Measurements from ENCODE around the gene TUNAR.

The TUNAR gene

DNA sequence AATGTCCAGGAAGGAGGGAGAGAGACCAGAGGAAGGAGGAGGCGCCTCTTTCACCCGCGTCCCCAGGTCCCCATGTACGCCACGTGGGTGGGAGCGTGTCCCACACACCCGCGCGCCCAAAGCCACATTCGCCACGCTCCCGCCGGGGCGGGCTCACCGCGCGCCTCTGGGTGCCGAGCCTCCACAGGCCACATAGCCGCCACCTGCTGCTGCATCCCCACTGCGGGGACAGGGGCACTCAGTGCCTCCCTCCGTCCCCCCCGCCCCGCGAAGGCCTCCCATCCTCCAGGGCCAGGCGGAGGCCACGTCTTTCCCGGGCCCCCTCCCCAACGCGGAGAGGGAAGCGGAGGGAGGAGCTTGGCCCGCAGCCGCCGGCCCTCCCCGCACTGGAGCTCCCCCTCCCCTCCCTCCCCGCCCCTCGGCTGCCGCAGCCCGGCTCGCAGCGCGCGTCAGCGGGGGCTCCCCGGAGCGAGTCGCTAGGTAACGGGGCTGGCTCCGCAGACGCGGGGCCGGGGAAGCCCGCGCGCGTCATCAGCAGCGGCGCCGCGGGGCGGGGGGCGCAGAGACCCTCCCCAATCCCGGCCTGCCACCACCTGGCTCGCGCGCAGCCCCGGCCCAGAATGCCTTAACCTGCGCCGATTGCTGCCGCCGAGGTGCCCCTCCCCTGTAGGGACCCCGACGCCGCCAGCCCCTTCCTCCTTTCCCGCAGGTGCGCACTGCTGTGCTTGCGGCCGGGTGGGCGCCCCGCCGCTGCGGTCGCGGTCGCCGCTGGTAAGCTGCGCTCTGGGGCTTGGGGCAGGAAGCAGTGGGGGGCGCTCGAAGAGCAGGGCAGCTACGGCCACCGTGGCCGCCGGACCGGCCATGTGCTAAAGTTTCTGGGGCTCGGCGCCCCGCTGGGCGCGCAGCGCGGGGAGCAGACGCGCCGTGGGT is 536 bp upstream of the TUNAR start:
- no peak for DNase-seq

DNA sequence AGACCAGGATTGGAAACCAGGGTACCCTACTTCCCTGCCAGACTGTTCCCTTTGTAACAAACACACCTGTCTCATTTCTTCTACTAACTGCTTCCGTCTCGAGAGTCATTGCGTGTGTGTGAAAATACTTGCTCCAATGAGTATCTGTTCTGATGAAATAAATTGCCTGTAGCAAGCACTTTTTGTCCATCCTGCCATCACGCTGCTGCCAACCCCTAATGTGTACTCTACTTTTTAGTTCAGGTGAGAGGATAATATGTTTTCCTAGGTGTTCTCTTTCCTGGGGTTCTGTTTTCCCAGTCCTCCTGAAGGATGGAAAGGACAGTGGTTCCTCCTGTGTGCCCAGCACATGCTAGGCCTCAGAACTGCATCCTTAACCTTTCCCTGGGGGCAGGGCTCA is 1.0 kb downstream of the TUNAR start:
- no peak for DNase-seq

DNA sequence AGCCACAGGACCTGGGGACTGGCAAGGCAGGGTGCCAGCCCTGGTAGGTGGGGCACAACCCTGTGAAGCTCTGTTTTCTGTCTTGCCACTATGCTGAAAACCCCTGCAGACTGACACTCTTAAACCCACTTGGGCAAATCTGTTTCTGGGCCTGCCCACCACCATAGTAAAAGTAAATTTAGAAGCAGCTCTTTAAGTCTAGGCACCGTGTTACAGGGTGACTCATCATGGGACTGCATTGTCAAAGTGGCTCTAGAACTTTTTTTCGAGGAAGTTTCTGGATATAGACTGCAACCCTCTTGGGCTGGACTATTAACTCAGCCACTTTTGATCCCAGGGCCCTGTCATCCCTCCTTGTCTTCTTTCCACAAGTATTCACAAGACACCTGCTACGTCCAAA is 7.7 kb downstream of the TUNAR start:
- DNase-seq: no peak

DNA sequence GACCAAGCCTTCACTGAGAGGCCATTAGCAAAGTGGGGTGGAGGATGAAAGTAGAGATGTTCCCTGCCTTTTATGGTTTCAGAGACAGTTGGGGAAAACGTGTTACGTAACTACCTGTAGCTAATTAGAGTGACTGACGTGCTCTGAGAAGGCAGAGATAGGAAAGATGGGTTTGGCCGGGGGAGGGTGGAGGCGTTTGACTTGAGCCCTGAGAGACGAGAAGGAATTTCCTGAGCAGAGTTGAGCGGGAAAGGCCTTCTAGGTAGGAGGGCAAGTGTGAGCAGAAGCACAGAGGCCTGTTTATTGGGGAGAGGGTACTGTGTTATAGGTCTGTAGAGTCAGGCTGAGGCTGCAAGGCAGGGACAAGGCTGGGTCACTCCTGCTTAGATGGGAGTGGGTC is 8.6 kb downstream of the TUNAR start:
- DNase-seq: no peak

DNA sequence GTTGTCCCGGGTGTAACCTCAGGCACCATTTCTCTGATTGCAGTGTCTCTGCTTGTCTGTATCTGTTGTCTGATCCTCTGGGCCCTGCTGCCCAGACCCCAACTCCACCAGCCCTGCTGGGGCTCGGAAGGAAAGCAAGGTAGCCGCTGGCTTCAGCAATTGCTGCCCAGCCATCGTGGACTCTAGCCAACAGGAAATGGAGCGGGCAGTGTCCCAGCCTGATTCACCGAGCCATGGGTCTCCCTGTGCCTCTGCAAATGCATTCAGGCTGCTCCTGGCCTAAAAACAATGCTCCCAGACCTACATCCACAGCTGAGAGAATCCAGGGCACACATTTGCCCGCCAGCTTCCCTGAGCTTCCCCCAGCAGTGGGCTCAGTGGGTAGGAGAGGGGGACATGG is 9.2 kb downstream of the TUNAR start:
- DNase-seq: no peak

DNA sequence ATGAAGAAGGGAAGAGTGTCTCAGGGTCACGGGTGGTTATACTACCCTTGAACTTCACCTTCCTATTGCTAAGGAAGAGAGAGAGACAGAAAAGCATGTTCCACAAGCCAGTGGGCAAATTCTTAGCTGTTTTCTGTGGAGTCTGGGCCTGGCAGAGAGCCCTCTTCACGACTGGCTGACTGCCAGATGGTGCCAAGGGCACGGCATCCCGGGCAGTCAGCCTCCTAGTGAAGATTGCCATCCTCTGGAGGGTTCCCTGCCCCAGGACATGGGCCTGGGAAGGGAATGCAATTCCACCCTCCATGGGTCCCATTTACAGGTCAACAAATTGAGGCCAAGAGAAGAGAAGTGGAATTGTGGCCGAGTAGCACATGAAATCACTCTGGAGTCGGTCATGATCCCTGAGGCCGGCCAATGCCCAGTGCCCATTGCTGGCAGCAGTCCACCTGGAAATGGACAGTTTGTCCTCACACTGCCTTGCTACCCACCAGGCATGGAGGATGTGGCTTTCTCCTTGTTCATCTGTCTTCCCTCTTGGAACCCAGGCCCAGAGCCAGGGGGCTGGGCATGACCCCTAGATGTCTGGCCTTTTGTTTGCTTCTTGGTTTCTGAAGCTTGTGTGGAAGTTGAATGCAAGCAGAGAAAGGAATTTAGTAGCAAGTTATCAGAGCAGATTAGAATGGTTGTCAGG is 9.9 kb downstream of the TUNAR start:
- no peak for DNase-seq

DNA sequence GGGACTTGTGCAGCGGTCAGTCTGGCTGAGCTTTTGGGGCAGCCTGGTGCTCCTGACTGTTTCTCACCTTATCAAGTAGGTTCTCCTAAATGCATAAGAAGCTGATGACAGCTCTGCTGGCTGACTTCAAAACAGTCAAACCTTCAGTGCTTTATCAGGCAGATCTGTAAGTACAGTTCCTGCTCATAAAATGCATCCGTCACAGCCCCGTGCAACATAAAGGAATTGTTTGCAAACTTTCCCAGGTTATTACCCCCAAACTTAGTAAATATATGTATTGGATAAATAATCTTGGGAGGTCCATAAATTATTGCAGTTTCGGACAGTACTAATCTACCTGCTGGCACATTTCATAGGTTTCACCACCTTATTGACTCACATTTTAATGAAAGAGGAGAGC is 10.7 kb downstream of the TUNAR start:
- DNase-seq: no peak

DNA sequence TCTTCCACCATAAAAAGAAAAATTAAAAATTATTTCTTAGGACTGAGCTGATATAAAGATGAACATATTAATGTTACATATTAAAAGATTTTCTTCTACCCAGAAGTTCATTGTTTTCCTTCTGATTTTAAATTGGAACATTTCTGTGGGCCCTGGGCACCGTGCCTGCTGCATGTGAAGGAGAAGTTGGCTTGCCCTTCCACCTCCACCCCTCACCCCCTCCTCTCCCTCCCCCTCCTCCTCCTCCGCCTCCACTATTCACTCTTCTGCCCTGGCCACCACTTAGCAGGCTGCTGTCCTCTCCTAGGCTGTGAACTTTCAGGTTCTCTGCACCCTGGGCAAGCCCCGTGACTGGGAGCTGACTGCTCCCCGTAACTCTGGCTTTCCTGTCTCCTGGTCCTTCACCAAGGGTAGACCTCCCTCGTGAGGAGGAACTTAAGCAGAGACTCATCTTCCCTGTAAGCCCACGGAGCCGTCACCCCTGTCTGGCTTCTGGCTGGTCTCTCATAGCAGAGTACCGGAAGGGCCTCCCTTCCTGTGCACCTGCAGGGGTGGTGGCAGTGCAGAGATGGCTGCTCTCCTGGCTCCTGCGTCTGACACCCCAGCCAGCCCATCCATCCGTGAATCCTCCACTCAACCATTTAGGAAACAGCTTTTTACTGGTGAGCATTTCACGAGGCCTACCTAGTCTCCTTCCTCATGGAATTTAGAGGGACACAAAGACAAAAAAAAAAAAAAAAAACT is 12.8 kb downstream of the TUNAR start:
- DNase-seq: no peak

DNA sequence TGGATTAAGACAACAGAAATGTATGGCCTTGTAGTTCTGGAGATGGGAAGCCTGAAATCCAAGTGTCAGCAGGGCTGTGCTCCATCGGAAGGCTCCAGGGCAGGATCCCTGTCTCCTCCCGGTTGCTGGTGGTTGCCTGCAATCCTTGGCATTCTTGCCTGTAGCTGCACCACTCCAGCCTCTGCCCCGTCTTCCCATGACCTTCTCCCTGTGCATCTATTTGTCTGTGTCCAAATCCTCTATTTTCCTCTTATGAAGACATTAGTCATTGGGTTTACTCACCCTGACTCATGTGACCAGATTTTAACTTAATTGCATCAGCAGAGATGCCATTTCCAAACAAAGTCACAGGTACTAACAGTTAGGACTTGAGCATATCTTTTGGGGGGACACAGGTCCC is 15.1 kb downstream of the TUNAR start:
- DNase-seq: no peak

DNA sequence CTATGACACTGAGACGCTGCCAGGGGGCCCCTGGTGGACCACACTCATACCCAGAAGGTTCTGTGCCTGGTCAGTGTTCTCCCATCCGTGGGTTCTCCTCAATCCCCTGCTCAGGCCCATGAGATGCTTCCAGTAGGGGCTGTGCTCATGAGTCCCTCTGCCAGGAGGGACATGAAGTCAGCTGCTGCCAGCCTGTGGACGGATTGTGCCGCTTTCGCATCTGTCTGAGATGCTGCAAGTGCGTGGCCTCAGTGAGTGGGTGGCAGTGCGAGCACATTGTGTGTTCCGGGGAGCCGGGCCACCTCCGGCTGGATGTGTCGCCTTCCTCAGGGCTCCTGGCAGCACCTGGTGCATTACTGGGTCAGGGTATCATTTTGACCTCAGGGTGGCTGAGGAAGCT is 15.5 kb downstream of the TUNAR start:
- DNase-seq: no peak

DNA sequence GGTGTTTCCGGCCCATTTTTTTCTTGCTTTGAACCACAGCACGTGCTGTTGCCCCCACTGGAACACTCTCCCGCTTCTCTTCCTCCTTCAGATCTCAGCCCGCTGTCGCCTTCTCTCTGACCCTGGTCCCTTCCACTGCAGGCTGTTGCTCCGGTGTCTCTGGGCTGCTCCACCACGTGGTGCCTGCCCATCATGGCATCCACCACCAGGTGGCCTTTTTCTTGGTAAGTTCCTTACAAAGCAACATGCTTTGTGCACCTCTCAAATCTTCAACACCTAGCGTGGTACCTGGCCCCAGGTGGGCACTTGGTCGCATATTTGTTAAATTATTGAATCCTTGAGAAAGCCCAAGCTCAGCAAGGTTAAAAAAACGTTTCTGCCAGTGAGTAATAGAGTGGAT is 19.1 kb downstream of the TUNAR start:
- no peak for DNase-seq

DNA sequence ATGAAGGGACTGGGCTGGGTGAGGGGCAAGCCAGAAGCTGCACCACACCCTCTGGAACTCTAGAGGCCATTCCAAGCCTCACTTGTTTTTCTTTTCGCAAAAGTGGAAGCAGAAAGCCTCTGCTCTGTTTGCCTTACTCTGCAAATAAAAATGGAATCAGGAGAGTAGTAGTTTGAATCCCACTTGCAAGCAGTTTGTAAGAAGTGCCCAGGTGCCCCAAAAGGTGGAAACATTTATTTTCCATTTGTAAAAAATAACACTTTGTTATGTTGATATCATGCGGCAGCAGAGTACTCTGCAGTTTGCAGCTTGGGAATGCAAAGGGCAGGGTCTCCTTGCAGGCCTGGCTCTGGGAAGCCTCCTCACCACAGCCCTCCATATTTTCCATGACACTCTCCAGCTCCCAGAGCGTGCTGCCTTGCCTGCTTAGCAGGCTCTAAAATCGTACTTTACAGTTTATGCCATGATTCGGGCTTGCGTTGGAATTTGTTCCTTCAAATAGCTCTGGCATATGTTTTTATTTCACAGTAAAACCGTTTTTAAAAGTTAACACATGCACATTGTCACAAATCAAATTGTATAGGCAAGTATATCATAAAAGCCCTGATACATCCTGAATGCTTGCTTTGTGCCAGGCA is 20.0 kb downstream of the TUNAR start:
- no peak for DNase-seq

DNA sequence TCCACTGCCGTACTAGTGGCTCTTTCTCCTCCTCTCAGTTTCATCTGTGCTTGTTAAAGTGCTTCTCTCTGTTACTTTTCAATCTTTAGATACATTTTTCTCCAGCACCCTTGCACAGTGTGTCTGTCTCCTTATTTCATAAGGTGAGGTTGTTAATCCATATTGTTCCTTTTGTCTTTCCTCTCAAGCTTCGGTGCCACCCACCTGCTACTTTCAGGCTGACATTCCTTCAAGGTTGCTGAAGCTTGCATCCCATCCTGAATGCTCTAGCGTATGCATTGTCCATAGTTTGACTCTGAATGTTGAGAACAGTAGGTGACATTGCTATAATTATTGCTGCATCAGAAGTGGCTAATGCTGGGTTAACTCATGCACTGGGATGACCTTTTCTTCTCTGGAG is 20.6 kb downstream of the TUNAR start:
- DNase-seq: no peak

DNA sequence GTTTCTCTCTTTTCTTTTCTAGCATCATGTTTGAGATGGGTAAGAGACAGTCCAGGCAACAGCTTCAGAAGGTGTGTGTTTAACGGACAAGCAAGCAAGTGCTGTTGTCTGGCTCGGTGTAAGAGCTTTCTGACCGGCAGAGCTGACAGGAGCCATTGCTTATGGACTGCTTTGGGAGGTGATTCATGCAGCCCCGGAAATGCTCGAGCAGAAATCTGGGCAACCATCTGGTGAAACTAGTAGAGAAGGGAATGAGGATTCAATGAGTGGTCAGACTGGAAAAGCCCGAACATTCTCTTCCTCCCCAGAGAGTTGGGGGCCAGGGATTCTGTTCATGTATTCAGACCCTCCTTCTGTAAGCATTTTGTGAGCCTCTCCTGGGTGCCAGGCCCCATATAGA is 24.4 kb downstream of the TUNAR start:
- DNase-seq: no peak

DNA sequence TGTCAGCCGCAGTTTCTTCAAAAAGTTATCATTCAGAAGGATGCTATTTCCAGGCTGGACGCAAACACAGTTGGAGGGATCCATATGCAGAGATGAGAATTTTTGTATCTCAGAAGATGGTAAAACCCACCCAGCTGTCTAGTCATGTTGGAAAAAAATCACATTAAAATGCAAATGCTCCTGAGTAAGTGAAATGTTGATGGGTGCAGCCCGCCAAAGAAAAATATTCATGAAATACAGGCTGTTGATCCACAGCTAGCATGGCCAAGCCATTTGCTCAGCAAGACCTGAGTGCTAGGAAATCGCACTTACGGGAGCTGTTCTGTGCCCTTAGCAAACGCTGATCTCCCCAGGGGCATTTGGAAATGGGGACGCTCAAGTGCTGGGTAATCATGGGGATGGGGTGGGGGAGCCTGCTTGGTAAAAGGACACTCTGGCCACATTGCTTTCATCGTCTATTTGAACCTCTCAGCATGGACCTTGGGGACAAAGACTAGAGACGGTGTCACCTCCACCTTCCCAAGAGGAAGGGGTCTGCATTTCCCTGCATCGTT is 25.7 kb downstream of the TUNAR start:
- DNase-seq: no peak

DNA sequence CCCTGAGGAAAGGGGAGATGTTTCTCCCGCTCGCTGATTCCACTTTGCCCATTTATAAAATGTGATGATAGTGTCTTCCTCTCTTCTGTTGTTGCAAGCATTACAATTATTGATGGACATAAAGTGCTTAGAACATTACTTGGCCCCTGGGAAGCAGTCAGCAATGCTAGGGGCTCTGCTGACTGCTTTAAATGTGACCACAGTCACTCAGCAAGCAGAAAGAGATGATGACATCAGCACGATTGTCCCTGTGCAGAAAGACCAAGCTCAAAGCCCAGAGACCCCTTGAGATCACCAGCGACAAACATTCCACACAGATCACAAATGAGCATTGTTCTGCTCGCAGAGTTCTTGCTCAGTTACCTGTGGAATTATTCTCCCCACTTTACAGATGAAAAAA is 26.5 kb downstream of the TUNAR start:
- no peak for DNase-seq

DNA sequence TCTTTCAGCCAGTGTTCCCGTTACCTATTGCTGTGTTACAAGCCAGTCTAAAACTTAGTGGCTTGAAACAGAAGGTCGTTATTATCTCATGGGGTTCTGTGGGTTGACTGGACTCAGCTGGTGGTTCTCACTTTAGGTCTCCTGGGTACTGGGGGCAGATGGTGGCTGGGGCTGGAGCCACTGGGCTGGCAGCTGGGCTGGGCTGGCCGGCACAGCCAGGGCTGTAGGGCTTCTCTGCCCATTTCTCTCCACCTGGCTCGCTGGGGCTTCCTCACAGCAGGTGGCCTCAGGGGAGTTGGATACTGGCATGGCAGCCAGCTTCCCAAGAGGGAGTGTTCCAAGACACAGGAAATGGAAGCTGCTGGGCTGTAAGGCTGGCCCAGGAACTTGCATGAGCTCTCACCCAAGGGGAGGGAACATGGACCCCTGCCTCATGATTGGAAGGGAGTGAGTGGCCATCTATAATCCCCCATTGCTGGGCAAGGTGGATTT is 27.0 kb downstream of the TUNAR start:
- DNase-seq: no peak

DNA sequence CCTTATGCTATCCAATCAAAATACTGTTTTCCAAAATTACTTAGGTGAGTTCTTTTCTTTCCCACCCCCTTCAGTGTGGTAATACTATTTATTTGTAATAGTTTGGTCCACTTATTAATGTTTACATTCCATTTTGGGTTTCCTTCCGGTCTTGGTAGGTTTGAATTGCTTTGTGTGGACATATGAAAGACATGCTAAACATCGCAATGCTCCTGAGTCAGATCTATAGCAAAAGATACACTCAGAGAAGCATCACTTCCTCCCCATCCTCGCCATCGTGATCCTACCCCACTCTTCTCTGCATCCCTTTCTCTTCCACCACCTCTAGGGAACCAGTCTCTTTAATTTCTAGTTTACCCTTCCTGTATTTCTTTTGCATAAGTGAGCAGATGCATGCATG is 30.0 kb downstream of the TUNAR start:
- no peak for DNase-seq

DNA sequence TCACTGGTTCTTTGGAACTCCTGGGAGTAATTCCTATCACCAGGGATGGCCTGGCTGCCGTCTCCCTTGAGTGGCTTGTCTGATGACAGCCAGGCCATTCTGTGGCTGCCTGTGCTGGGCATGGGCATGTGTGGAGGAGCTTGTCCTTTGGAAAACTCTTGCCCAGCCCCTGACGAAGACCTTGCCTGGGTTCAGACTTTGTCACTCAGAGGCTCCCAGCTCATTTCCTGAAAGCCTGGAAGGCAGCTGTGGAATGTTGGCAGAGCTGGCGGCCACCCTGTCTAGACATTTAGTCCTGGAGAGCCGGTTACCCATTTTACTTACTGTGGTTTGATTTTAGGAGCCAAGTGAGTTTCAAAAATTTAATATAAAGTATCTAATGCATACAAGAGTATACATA is 34.0 kb downstream of the TUNAR start:
- DNase-seq: no peak

DNA sequence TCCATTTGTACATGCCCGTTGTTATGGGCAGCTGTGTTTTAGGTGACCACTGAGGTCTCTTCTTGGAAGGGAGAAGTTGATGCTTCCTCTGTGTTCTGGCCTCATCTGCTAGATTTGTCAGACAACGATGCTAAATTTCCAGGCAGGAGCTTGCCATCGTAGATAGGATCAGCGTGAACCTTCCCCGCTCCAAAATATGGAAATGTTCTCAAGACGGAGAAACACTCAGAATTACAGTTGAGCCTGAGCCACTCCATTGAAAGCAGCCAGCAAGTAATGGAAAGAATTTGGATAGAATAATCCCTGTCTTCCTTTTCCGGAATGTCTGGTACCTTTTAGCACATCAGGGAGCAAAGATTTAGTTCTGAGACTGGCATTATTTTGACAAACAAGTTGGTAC is 34.8 kb downstream of the TUNAR start:
- DNase-seq: no peak

DNA sequence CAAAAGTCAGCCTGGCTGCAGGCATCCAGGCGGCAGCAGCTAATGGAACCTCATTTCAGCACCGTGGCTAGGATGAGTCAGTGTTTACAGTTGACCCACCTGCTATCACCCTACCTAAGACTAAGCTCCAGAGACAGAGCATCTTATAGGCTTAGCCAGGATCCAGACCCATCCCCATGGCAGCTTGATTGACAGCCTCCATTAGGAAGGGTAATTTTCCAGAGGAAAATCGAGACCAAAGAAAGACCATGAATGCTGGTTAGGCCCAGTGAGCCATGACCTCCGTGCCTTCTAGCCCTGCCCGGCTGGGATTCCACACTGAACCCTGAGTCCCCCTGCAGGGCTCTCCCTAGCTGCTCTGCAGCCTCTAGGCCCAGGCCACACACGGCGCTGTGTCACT is 38.7 kb downstream of the TUNAR start:
- DNase-seq: no peak

DNA sequence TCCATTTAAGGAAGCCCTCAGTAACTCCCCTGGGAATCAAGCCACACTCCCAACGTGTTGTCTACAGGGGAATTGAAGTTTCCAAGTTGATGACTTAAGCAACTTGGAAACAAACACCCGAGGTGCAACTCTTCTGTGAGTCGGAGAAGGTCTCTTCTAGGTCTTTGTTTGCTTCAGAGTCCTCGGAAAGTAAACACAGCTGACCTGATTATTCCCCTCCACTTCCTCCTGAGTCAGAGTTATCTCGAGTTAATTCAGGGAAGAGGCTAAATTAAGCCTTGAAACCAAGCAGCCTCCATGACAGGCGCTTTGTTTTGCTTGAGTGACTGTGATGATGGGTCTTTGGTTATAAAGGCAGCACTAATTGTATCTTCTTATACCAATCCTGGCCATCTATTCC is 41.8 kb downstream of the TUNAR start:
- DNase-seq: no peak
